SJSA1 (cell line): Measurements from ENCODE around the gene TSN. TPM values are rescaled to one million over a fixed set of nuclear protein-coding genes. Genes with fewer than 3 reads are reported as not detected.

ENCODE experiments used
- DNase-seq, 2 experiments: peaks; one replicate each; pipeline ENCODE4 v3.0.0-alpha.2; 2015 to 2020; ENCODE audit warnings: low spot score in 2 of 2, low read depth in 1 of 2
- H3K27ac ChIP-seq: fragments of 250-450 bp; sonication (Bioruptor Pico); 2 replicates; pipeline ENCODE4 v1.5.1; 2020; ENCODE audit warnings: mild to moderate bottlenecking, moderate library complexity
- H3K27me3 ChIP-seq: fragments of 250-450 bp; sonication (Bioruptor Pico); replicated peaks from 2 replicates; pipeline ENCODE4 v1.5.1; 2020; ENCODE audit warnings: mild to moderate bottlenecking, moderate library complexity
- H3K36me3 ChIP-seq: fragments of 250-450 bp; sonication (Bioruptor Pico); 2 replicates; pipeline ENCODE4 v1.5.1; 2020; ENCODE audit warnings: mild to moderate bottlenecking
- H3K4me1 ChIP-seq: fragments of 250-450 bp; sonication (Bioruptor Pico); replicated peaks from 2 replicates; pipeline ENCODE4 v1.6.1; 2021; ENCODE audit warnings: mild to moderate bottlenecking
- H3K4me3 ChIP-seq: fragments of 250-450 bp; sonication (Bioruptor Pico); 2 replicates; pipeline ENCODE4 v1.5.1; 2020; ENCODE audit warnings: mild to moderate bottlenecking
- H3K9me3 ChIP-seq: fragments of 250-450 bp; sonication (Bioruptor Pico); replicated peaks from 2 replicates; pipeline ENCODE4 v1.5.1; 2020; ENCODE audit warnings: mild to moderate bottlenecking
- total RNA-seq: library from RNA; depleted of rRNA; stranded (reverse); fragments of >200 nt; shearing (Covaris generic); gene quantifications from 2 replicates; pipeline ENCODE4 v1.2.3, GENCODE V29; 2014

Gene TSN
- total RNA-seq, 1 experiment from 2014 or later, result 89.6 TPM

GRCh38 chr2:121771976-121772742 is 16.7 kb downstream of the TSN start:
- no peak overlapping the region for H3K27ac ChIP-seq
- no peak for DNase-seq
- H3K9me3 ChIP-seq, result no peaks in the 10 kb centered on the region
- no peaks in the 10 kb centered on the region for H3K27me3 ChIP-seq
- H3K36me3 ChIP-seq, result peaks cover 11% of the 10 kb centered on the region
- H3K4me1 ChIP-seq, result peaks cover 11% of the 10 kb centered on the region
- no peak overlapping the region for H3K4me3 ChIP-seq

DNA sequence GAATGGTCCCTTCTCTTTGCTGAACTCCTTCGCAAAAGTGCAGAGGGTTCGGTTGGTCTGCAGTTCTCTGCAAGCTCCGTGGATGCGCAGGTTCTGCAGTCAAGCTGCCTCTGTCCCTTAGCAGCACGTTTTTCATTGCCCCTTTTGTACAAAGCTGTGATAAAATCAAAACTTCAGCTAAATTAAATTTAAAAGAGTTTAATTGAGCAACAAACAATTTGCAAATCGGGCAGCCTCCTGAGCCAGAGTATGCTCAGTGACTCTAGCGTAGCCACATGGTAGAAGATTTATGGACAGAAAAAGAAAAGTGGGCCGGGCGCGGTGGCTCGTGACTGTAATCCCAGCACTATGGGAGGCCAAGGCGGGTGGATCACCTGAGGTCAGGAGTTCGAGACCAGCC is 18.8 kb downstream of the TSN start:
- DNase-seq, result no peak
- H3K4me1 ChIP-seq, result peaks cover 16% of the 10 kb centered on the region
- H3K36me3 ChIP-seq, result no peaks in the 10 kb centered on the region
- H3K27me3 ChIP-seq, result 0 out of 2 replicates have a peak, but pooled peaks cover 2% of the 10 kb centered on the region
- no peaks in the 10 kb centered on the region for H3K9me3 ChIP-seq
- H3K27ac ChIP-seq, result no peak overlapping the region
- H3K4me3 ChIP-seq, result no peak overlapping the region

DNA sequence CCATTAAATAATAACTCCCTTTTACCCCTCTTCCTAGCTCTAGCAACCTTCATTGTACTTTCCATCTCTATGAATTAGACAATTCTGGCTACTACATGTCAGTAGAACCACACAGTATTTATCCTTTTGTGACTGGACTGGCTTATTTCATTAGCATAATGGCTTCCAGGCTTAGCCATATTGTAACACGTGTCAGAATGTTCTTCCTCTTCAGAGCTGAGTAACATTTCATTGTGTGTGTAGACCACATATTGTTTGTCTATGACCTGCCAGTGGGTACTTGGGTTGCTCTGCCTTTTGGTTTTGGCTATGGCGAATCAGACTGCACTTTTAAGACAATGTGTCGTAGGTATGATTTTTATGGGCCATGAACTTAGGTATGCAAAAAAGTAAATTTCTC is 20.9 kb downstream of the TSN start:
- peaks cover 16% of the 10 kb centered on the region for H3K4me1 ChIP-seq
- H3K27ac ChIP-seq, result no peak overlapping the region
- no peaks in the 10 kb centered on the region for H3K36me3 ChIP-seq
- DNase-seq, result no peak
- no peak overlapping the region for H3K4me3 ChIP-seq
- H3K27me3 ChIP-seq, result 0 out of 2 replicates have a peak, but pooled peaks cover 2% of the 10 kb centered on the region
- H3K9me3 ChIP-seq, result no peaks in the 10 kb centered on the region

DNA sequence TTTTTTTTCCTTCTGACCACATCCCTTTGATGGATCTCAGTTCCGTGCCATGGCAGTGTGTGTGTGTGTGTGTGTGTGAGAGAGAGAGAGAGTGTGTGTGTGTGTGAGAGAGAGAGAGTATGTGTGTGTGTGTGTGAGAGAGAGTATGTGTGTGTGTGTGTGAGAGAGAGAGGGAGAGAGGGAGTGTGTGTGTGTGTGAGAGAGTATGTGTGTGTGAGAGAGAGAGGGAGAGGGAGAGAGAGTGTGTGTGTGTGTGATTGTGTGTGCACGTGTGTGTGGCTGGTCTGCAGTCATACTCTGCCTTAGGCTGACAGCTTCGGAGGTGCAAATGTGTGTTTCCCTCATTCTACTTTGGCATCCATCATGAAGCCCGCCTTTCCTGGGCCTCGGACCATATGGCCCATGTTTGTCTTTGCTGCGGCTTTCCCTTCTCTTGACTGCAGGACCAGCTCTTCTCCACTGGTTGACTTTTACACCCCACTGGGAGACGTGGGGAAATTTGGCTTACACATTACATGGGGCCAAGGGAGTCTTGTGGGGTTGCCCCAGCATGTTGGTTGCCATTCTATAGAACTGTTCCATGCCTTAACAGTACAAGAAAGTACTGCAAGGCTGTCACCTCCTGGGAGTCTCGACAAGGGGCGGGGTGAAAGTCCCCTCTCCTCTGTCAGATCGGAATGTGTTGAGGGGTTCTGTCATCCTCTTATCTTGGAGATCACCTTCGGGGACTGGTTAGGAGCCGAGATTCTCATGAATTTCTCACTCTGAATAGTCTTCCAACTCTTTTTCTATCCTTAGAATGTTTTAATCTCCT is 21.6 kb downstream of the TSN start:
- Histone ChIP-seq H3K4me3 (no peak overlapping the region), H3K27me3 (0 out of 2 replicates have a peak, but pooled peaks cover 2% of the 10 kb centered on the region), H3K9me3 (no peaks in the 10 kb centered on the region), H3K4me1 (peaks cover 16% of the 10 kb centered on the region), H3K36me3 (no peaks in the 10 kb centered on the region), H3K27ac (no peak overlapping the region)
- no peak for DNase-seq

- no peak overlapping the region for H3K27ac ChIP-seq
- H3K4me1 ChIP-seq, result peaks cover 16% of the 10 kb centered on the region
- H3K4me3 ChIP-seq, result no peak overlapping the region
- H3K27me3 ChIP-seq, result 0 out of 2 replicates have a peak, but pooled peaks cover 2% of the 10 kb centered on the region
- DNase-seq, result peak in 1 of 2 experiments; percentile 22
- no peaks in the 10 kb centered on the region for H3K9me3 ChIP-seq
- H3K36me3 ChIP-seq, result no peaks in the 10 kb centered on the region
These were observed 22.2 kb downstream of the TSN start for GRCh38 chr2:121777699-121778058.

- Histone ChIP-seq H3K36me3 (no peaks in the 10 kb centered on the region), H3K4me3 (no peak overlapping the region), H3K27me3 (peaks cover 8% of the 10 kb centered on the region), H3K9me3 (no peaks in the 10 kb centered on the region), H3K4me1 (peaks cover 16% of the 10 kb centered on the region), H3K27ac (no peak overlapping the region)
- DNase-seq, result no peak
These were observed 23.5 kb downstream of the TSN start for GRCh38 chr2:121778741-121779487.

DNA sequence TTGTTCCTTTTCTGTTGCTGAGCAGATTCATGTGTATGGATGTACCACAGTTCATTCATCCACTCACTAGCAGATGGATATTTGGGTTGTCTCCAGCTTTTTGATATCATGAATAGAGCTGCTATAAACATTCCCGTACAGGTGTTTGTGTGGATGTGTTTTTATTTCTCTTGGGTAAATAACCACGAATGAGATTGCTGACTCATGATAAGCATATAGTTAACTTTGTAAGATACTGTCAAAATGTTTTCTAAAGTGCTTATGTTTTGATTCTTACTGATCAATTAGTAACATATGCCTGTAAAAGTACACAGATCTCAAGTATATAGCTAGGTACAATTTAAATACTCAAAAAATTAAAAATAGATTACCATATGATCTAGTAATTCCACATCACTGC is 27.7 kb downstream of the TSN start:
- H3K27me3 ChIP-seq, result peaks cover 13% of the 10 kb centered on the region
- H3K9me3 ChIP-seq, result no peaks in the 10 kb centered on the region
- no peak for DNase-seq
- no peaks in the 10 kb centered on the region for H3K36me3 ChIP-seq
- H3K27ac ChIP-seq, result no peak overlapping the region
- no peaks in the 10 kb centered on the region for H3K4me1 ChIP-seq
- H3K4me3 ChIP-seq, result no peak overlapping the region

DNA sequence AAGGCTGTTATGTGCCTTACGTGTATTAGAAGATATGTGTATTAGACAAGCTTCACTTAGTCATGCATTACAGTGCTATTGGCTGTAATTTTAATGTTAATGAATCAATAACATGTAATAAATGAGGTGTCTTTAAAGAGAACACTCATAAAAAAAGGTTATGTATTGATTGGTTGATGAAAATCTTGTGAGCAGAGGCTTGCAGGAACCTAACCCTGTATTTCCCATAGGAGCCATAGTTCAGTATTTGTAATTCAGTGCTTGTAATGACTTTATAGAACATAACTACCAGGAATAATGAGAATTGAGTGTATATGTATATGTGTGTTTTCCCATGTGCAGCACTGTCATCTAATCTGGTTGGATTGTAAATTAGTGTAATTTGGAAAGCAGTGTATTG is 33.2 kb downstream of the TSN start:
- peaks cover 6% of the 10 kb centered on the region; the same call in 1 of the 2 replicates for H3K9me3 ChIP-seq
- peaks cover 7% of the 10 kb centered on the region for H3K27me3 ChIP-seq
- no peak overlapping the region for H3K27ac ChIP-seq
- no peak overlapping the region for H3K4me3 ChIP-seq
- peaks cover 15% of the 10 kb centered on the region for H3K4me1 ChIP-seq
- no peaks in the 10 kb centered on the region for H3K36me3 ChIP-seq
- no peak for DNase-seq

- no peak overlapping the region for H3K4me3 ChIP-seq
- H3K27me3 ChIP-seq, result no peaks in the 10 kb centered on the region
- H3K4me1 ChIP-seq, result peaks cover 15% of the 10 kb centered on the region
- H3K9me3 ChIP-seq, result peaks cover 6% of the 10 kb centered on the region; the same call in 1 of the 2 replicates
- peak; percentile 83 to 87 for DNase-seq
- H3K27ac ChIP-seq, result peak overlapping the region; percentile 59
- no peaks in the 10 kb centered on the region for H3K36me3 ChIP-seq
These were observed 35.0 kb downstream of the TSN start for GRCh38 chr2:121790276-121790956.

DNA sequence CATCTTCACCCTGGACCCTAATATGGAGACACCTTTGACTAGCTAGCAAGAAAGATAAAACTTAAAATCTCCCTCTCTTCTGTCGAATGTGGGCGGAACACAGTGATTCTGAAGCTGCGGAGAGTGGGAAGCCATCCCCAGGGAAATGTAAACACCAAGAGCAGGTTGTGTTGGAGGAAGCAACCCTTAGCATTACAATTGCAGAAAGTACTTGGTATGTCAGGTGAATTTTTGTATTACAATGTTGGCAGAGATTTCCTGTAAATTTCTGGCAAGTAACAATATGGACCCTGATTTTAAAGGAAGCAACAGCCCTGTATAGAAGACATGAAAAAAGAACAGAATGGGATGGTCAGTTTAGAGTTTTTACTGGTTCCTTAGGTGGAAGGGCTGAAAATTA is 35.8 kb downstream of the TSN start:
- Histone ChIP-seq H3K27ac (no peak overlapping the region), H3K27me3 (no peaks in the 10 kb centered on the region), H3K9me3 (peaks cover 6% of the 10 kb centered on the region; the same call in 1 of the 2 replicates), H3K4me3 (no peak overlapping the region), H3K36me3 (no peaks in the 10 kb centered on the region), H3K4me1 (peaks cover 15% of the 10 kb centered on the region)
- no peak for DNase-seq

GRCh38 chr2:121791801-121792221 is 36.4 kb downstream of the TSN start:
- Histone ChIP-seq H3K36me3 (no peaks in the 10 kb centered on the region), H3K27ac (no peak overlapping the region), H3K4me3 (no peak overlapping the region), H3K27me3 (no peaks in the 10 kb centered on the region), H3K9me3 (peaks cover 6% of the 10 kb centered on the region; the same call in 1 of the 2 replicates), H3K4me1 (peaks cover 15% of the 10 kb centered on the region)
- DNase-seq, result no peak

DNA sequence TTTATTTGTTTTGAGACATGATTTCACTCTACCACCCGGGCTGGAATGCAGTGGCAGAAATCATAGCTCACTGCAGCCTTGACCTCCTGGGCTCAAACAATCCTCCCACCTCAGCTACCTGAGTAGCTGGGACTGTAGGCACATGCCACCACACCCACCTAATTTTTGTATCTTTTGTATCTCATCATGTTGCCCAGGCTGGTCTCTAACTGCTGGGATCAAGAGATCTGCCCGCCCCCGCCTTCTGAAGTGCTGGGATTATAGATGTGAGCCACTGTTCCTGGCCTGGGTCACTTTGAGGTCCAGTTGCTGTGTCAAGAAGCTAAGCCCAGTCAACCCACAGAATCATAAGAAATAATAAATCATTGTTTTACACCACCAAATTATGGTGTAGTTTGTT is 38.4 kb downstream of the TSN start:
- no peak overlapping the region for H3K27ac ChIP-seq
- no peak overlapping the region for H3K4me3 ChIP-seq
- H3K4me1 ChIP-seq, result peaks cover 15% of the 10 kb centered on the region
- H3K9me3 ChIP-seq, result no peaks in the 10 kb centered on the region
- no peaks in the 10 kb centered on the region for H3K27me3 ChIP-seq
- no peaks in the 10 kb centered on the region for H3K36me3 ChIP-seq
- no peak for DNase-seq

DNA sequence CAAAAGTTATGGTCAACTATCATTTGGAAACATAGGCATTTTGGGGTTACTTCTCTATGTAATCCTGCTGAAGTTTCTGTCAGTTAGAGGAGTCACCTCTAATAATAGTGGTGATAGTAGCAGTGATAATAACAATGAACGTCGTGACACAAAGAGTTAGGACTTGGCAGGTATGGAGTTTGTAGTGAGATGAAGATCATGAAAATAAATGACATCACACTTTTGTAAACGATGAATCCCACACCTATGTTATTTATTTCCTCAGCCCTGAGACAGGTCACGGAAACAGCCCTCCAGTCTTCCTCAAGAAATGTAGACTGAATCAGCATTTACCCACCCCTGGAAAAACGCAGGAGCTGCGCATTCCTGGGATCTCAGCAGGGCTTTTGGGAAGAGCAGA is 38.8 kb downstream of the TSN start:
- H3K4me1 ChIP-seq, result peaks cover 15% of the 10 kb centered on the region
- no peak for DNase-seq

More for the DNA sequence above, 38.8 kb downstream of the TSN start:
- Histone ChIP-seq H3K36me3 (no peaks in the 10 kb centered on the region), H3K27me3 (peaks cover 3% of the 10 kb centered on the region; the same call in 1 of the 2 replicates), H3K27ac (no peak overlapping the region), H3K9me3 (no peaks in the 10 kb centered on the region), H3K4me3 (no peak overlapping the region)
